Left kidney (tissue), 2 donors: ENCODE data around the gene FASTK. TPM values are rescaled to one million over a fixed set of nuclear protein-coding genes. Genes with fewer than 3 reads are reported as not detected.
A peak's percentile ranks its signal among the peaks of the same experiment; 100 is the strongest.

Source experiments
- DNase-seq: peaks from one replicate; pipeline ENCODE4 v3.0.0-alpha.2; 2013
- polyA plus RNA-seq: library from polyadenylated mRNA; unstranded; fragments of 120-200 nt; gene quantifications from one replicate; pipeline ENCODE4 v1.2.1, GENCODE V29; 2013; ENCODE audit not compliant: insufficient read length

Gene FASTK
- polyA plus RNA-seq, 1 donor = 47.8 TPM

DNA sequence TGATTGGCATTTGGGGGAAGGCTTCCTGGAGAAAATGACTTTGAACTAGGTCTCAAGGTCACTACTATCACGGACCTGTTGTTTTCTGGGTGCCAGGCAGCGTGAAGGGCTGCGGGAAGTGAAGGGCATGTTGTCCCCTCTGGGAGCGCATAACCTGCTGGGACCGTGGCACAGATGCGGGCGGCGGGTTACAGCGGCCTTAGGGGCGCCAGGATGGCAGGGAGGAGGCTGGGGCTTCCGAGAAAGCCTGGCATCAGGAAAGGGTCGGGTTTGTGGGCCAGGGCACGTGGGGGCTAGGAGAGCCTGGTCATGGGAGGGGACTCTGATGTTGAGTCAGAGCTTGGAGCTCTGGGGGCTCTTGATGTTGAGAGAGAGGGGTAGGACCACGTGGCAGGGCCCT lies 15.1 kb downstream of the FASTK start:
- DNase-seq = no peak

DNA sequence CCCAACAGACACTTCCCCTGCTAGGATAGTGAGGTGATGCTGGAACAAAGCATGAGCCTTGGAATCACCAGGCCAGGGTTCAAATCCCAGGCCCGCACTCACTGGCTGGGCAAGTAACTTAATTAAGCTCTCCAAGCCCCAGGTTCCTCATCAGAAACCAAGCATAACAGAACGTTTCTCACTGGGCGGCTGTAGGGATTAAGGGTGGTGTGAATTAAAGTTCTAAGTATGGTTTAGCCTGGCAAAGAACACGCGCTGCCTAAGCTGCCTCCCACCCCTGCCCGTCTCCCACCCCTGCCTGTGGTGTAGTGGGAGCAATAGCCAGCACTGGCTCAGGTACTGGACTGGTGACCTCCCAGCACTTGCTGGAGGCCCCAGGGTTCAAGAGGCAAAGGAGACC lies 15.6 kb downstream of the FASTK start:
- DNase-seq = no peak

DNA sequence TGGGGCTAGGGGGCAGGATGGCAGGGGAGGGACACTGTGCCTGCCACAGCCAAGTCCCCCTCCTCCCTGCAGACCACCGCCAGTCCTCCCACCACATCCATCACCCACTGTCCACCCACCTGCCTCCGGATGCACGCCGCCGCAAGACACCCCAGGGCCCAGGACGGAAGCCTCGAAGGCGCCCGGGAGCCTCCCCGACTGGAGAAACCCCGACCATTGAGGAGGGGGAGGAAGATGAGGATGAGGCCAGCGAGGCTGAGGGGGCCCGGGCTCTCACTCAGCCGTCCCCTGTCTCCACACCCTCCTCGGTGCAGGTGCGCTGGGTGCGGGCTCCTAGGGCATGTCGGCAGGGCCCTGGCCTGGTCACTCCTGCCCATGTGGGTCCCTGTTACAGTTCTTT lies 16.2 kb downstream of the FASTK start:
- no peak for DNase-seq

DNA sequence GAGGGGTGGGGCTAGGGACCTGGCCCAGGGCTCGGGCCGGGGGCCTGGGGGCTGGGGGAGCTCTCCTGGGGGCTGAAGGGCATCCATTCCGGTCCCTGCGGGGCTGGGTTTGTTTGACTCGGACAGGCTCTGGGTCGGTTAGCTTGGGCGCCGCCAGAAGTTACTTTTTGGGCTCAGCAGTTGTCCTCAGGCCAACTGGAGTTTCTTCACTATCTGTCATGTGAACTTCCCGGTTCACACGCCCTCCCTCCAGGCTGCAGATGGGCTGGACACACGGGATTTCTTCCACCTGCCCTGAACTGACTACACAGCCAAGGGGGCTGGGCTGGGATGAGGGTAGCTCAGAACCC lies 17.4 kb downstream of the FASTK start:
- no peak for DNase-seq

DNA sequence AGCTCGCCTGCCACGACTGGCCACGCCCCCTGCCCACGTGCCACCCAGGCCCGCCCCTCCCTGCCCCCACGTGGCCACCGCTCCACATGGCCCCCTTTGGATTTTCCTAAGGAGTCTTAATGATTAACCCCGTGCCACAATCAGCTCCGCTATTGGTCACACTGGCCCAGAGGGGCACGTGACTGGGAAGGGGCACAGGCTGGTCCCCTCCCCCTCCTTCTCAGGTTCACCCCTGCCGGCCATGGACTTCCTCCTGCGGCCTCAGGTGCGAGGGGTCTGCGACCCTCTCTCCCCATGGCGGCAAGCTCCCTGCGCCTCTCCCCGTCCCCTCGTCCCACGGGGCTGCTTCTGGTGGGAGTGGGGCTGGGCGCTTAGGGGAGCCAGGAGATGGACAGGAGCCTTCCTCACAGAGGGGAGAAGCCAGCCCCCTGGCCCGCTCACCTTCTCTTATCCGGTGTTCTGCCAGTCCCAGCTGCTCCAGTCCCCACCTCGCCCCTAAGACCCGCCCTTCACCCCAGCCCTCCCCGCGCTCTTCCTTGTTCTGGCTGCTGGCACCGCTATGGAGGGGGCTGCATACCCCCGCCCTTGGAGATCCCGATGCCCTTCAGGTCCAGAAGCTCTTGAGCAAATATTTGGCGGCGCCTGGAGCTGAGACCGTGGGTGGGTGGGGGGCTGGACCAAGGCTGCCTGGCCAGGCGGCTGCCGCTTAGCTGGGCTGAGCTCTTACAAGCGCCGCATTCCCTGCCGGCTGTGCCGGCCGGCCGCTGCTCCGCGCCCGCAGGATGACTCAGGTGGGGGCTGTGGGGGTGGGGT lies 18.0 kb downstream of the FASTK start:
- DNase-seq = peak; percentile 77

DNA sequence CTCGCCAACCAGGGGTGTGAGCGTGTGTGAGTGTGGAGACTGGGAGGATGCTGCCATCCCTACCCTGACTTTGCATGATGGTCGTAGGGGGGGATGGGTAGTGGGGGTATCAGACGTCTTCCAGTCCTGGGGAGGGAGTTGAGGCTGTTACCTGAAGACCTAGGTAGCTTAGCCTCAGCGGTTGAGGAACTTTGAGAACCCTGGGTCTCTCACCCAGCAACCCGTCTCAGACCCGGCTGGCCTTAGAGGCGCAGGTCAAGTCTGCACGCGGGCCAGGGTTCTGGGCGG lies 18.6 kb downstream of the FASTK start:
- no peak for DNase-seq

DNA sequence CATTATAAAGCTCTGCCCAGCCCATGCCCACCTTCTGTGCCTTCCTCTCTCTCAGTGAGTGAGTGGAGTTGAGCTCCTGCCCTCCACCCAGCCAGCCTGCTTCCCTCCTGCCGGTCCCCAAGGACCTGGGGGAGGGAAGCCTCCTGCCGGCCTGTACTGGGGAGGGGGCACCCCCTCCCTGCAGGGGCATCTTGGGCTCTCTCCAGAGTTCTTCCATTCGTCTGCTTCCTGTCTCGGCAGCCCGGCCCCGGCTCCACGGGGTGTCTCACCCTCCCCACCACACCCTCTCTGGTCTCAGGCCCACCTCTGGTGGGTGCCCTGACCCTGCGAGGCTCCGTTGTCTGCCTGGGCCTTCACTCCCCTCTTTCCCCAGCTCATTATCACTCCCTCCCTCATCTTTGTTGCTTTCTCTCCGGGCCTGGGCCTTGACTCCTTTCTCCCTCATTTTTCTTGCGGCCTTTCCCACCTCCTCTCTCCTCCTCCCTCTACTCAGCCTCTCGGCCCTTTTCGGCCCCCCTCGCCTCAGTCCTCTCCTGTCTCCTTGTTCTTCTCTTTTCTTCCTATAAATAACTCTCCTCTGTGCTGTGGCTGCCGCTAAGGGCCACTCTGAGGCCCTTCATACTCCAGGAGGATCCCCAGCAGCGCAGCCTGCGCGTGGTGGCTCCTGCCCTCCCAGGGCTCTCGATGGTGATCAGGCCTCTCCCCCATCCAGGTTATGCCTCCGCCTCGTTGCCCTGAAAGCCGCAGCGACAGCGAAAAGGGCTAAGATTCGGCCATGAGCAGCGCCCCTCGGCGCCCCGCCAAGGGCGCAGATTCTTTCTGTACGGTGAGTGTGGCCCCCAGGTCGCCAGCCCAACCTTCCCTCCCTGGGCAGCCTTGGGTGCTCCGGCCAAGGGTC lies 19.1 kb downstream of the FASTK start:
- no peak for DNase-seq

DNA sequence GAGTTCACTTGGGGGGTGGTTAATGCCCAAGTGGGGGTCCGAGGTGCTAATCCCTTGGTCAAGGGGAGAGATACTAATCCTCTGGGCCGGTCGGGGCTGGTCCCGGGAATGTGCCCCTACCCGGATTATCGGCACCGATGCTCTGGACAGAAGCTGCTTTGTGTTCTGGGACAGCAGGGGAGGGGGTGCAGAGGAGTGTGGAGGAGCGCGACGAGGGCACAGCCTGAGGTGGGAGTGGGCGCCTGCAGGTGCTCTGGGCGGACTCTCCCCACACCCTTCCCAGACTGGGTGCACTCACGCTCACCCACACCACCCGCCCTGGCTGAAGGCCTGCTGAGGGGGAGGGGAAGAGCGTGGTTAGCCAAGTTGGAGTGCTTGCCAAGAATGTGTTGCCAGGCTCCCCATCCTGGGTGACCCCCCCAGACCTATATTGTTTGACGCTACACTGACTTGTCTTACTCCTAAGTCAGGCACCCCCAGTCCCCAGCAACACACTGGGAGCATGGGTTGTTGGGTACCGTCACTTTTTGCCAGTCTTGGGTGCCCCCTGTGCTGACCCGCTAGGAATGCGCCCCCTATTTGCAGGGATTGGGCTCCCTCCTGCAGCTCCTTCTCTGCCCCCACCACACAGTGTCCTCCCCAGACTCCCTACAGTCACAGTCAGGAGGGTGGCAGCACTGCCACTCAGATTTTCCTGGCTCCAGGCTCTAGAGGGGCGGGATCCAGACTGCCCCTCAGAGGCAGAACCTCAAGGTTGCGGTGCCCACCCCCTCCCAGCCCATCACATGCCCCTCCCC lies 20.0 kb downstream of the FASTK start:
- no peak for DNase-seq

DNA sequence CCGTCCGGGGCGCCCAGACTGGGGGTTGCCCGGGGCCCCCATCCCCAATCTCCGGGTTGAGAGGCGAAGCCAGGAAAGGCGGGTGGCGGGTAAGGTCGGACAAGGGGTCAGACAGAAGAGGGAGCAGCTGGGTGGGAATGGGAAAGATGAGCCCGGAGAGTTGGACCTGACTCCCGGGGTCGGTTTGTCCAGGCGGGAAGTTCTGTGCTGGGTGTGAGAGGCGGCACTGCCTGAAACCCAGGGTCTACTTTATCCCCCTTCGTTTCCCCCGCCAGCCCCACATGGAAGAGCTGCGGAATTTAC lies 20.5 kb downstream of the FASTK start:
- DNase-seq = no peak

DNA sequence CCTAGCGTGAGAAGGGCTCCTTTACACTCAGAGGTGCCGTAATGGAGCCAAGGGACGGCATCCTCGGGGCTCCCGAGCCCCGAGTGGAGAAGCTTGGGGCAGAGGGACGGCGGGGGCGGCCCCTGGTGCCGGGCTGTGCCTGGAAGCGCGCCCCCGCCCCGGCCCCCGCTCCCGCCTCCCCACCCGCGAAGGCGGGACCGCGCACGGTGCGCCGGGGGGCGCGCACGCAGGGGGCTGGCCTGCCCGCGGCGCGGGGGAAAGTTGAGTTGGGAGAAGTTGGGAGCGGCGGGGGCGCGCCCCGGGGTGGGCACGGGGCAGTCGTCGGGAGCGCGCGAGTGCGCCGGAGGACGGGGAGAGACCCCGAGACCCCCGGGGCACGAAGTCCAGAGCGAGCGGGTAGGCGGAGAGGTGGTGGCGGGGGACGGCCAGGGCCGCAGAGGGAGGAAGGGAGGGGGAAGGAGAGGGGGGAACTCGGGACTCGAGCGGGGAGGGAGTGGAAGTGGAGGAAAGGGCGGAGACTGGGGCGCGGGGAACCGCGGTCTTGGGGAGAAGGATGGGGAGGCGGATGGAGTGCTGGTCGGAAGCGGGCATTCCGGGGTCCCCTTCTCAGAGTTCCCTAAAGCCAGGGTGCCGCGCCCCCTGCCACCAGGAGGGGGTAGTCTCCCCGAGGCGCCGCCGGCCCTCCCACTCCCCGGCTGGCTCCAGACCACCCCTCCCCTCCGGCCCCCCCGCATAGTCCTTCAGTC lies 21.1 kb downstream of the FASTK start, which contains the start of gene SLC4A2:
Gene SLC4A2 (plus strand): TSS at position 223 of the 746 bp plus-strand sequence. CDS start 2,399 bp downstream, outside the sequence.
- peak; percentile 87 for DNase-seq

DNA sequence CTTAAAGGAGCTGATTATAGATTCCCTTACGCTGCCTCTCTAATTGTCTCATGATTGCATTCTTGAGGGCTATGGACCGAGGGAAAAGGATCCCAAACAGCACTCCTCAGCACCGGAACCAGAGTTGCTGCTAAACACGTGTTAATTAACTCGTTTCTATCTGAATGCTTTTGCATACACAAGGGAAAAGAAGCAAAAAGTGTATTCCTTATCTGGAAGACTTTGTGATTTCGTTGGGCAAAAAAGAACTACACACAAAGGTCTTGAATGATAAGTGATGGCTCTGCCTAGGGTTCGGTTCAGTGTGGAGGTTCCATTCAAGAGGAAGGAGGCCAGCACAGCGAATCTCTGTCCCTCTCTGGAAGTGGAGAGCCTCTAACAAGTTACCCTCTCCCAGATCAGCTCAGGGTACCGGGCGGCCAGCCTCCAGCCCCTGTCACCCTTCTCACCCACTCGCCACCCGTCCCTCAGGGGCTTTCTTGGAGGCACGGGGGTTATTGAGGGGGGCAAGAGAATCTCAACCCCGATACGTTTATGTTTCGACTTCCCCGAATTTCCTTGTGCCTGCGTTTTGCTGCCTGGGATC lies 21.7 kb downstream of the FASTK start:
- DNase-seq = no peak

DNA sequence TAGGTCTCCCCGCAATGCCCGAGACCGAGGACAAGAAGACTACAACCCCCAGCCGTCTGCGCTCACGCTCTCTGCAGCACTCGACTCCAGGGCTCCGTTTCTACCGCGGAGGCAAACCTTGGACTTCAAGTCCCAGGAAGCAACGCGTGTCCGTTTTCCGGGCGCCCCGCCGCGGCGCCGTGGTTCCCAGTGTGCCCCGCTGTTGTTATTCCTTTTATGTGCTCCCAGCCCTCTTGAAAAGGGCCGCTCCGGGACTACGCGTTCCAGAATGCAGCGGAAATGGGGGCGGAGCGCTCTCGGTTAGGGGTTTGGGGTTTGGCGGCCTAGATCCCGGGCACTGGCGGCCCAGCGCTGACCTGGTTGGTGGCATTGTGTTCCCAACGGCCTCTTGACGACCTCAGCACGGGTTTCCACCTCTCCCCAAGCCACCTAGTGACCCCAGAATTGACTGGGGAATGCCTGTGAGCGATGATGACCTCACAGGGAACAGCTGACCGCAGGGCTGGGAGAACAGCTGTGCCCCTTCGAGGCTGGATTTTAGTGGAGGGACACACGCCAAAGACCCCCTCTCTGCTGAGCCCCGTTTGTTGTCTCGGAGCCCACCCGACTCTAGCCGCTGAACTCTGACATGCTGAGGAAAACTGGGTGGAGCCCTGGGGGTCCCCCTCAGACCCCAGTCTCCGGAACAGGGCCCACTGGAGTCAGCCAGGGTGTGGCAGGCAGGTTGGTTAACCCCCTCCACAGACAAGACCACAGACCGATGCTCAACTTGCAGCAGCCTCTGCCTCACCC lies 22.4 kb downstream of the FASTK start:
- DNase-seq = peak; percentile 98

DNA sequence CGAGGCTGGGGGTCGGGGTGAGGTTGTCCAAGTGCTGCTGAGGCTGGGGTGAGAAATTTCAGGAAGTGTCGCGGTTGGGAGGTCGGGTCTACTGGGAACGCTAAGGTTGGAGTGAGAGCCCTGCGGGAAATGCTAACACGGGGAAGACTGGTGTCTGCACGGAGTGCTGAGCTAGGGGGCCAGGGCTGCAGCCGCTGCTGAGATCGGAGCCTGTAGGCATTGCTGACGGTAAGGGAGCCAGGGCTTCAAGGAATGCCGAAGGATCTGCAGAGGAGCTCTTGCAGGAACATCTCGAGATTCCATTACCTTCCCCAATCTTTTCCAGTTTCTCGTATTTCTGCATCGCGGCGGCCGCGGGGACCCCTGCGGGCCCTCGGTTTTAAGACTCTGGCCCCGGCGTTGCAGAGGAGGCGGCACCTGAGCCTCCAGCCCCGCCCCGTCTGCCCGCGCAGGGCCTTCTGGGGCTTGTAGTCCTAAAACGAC lies 23.1 kb downstream of the FASTK start, which contains the start of gene CDK5:
Gene CDK5 (minus strand): TSS at position 392 of the 483 bp plus-strand sequence. CDS start 49 bp downstream, at position 343.
- DNase-seq = no peak

DNA sequence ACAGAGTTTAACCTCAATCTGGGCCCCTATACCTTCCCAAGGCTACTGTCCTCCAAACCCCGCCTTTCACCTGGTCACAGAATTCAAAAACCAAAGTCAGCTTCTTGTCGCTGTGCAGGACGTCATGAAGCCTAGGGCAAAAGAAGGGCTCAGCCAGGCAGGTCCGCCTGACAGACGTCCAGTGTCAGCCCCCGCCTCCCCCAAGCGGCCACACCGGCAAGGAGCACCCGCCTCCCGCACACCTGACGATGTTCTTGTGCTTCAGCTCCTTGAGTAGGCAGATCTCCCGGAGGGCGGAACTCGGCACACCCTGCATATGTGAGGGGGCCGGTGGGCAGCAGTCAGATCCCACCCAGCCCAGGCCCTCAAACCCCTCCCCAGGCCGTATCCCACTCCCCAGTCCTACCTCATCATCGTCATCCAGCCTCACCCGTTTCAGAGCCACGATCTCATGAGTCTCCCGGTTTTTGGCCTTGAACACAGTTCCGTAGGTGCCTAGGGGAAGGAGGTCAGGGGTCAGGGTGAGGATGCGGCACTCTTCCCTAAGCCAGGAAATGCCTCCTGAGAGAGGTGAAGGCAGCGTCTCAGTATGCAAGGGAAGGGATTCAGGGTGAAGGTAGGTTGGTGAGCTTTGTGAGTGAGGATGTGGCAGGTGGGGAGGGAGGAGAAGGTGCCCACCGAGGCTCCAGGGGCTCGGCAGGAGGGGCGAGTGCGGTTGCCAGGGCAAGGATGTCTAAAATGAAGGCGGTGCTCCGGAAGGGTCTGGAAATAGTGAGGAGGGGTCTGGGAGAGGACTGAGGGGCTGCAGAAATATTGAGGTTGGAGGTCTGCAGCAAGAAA lies 23.7 kb downstream of the FASTK start:
- DNase-seq = no peak

DNA sequence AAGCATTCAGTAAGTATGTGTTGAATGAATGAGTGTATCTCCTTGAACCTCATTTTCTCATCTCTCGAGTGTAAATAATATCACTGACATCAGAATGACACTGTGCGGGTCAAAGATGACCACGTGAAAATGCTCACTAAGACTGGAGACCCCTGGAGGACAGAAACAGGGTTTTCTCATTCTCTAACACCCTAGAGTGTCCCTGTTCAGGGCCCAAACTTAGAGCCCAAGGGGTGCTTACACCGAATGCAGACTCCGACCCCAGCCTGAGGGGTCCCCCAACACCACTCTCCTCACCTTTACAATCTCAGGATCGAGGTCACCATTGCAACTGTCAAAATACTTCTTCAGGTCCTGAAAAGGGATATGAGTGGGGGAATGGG lies 24.3 kb downstream of the FASTK start:
- no peak for DNase-seq

DNA sequence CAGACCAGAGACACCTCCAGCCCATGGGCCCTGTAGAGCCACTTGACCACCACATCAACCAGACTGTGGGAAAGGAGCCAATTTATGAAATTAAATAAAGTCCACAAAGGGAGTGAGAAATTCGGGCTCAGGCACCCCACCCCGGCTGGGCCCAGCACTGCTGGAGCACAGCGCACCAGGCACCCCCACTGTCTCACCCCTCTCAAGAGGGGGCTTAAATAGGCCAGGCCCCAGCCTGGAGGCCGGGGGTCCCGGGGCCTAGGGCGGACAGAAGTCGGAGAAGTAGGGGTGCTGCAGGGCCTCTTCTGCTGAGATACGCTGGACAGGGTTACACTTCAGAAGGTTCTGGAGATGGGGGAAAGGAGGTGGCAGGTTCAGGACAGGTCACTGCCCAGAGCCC lies 26.9 kb downstream of the FASTK start:
- DNase-seq = no peak

DNA sequence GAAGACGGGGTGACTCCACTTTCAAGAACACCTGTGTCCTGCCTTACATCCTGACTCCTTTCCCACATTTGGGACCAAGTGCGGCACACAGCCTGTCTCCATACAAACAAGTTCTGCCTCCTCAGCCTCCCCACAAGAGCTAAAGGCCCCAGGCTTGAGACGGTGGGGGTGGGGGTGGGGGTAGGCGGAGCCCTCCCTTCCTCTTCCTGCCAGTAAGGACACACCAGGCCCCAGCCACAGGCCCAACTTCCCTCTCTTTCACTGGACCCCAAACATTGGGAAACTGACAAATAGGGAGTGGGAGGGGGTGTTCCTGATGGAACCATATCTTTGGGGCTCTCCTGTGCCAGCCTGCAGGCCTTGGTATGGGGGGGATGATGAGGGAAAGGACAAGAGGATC lies 27.5 kb downstream of the FASTK start:
- DNase-seq = no peak

DNA sequence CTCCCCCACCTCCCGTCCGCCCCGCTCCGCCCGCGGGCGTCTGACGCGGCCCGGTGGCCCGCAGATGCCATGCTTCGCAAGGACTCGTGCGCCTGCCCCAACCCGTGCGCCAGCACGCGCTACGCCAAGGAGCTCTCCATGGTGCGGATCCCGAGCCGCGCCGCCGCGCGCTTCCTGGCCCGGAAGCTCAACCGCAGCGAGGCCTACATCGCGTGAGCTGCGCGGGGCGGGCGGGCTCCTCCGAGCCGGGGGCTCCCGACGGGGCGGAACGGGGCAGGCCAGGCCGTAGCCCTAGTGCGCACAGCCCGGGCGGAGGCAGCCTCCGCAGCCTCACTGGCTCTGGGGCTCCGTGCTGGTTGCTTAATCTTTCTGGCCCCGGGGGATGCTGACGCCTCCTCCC lies 29.5 kb downstream of the FASTK start:
- DNase-seq = no peak

DNA sequence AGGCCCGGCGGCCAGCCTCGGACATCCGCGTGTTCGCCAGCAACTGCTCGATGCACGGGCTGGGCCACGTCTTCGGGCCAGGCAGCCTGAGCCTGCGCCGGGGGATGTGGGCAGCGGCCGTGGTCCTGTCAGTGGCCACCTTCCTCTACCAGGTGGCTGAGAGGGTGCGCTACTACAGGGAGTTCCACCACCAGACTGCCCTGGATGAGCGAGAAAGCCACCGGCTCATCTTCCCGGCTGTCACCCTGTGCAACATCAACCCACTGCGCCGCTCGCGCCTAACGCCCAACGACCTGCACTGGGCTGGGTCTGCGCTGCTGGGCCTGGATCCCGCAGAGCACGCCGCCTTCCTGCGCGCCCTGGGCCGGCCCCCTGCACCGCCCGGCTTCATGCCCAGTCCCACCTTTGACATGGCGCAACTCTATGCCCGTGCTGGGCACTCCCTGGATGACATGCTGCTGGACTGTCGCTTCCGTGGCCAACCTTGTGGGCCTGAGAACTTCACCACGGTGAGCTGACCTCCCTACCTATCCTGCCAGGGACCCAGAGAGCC lies 31.6 kb downstream of the FASTK start:
- no peak for DNase-seq
